HUES64 (cell line): Measurements from ENCODE around the gene SPHK1.

Source experiments
- H3K27ac ChIP-seq: 2 replicates; pipeline ENCODE4 v1.7.0; 2013; ENCODE audit warnings: low read depth, low read length, inconsistent platforms
- H3K27me3 ChIP-seq: 2 replicates; pipeline ENCODE4 v1.6.1; 2013; ENCODE audit warnings: mild to moderate bottlenecking, low read length; ENCODE audit not compliant: insufficient read depth
- H3K36me3 ChIP-seq: 2 replicates; pipeline ENCODE4 v1.6.1; 2013; ENCODE audit warnings: mild to moderate bottlenecking, low read length; ENCODE audit not compliant: insufficient read depth
- H3K4me1 ChIP-seq: 2 replicates; pipeline ENCODE4 v1.6.1; 2013; ENCODE audit warnings: mild to moderate bottlenecking, low read length, moderate library complexity; ENCODE audit not compliant: insufficient read depth
- H3K4me3 ChIP-seq: 2 replicates; pipeline ENCODE4 v1.5.1; 2013; ENCODE audit warnings: mild to moderate bottlenecking, low read length, moderate library complexity
- H3K9ac ChIP-seq: 2 replicates; pipeline ENCODE4 v1.6.1; 2013; ENCODE audit warnings: mild to moderate bottlenecking, low read depth, low read length
- H3K9me3 ChIP-seq: 2 replicates; pipeline ENCODE4 v1.6.1; 2013; ENCODE audit warnings: low read depth, low read length; ENCODE audit not compliant: insufficient read depth
- WGBS: fragments of 150-250, 120-280 bp; methylation state at CpG from one replicate; pipeline ENCODE4 v1.1.7; 2013; ENCODE audit warnings: missing lambda C conversion rate; 5-methylcytosine and 5-hydroxymethylcytosine counted together

The SPHK1 gene

DNA sequence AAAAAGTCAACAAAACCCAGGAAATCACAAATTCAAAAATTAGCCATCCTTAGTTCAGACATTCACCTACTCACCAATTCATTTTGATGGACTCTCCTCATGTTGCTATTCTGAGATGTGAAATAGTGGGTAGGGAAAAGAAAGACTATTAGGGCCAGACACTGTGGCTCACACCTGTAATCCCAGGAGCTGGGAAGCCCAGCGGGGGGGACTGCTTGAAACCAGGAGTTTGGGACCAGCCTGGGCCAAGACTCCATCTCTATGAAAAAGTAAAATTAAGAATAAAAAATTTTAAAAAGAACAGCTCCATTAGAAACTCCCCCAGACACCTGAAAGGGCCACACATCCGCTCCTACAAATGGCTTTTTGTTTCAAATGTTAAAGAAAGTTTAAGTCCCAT is 47.1 kb downstream of the SPHK1 start:
- WGBS = 73% methylated on average over 2 of the region's 2 CpGs

DNA sequence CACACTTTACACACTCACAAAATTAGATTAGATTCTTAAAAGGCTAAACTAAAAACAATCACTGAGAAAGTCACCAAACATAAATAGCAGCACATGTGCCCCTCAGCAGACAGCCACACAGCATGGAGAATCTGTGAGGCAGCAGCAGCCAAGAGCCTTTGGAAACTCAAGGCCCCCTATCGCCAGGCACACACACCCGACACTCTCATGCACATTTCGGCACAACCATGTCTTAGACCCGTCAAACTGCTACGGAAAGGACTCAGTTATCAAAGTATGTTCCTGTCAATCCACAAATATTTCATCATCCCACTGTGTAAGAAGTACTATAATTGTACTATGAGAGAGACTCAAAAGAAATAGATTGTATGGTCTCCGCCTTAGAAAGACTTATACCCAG is 47.6 kb downstream of the SPHK1 start:
- no peaks in the 10 kb centered on the region for H3K9me3 ChIP-seq
- no peak overlapping the region for H3K27ac ChIP-seq

More for the DNA sequence above, 47.1 kb downstream of the SPHK1 start:
- Histone ChIP-seq H3K36me3 (no peaks in the 10 kb centered on the region), H3K4me3 (no peak overlapping the region), H3K27me3 (no peaks in the 10 kb centered on the region), H3K4me1 (peaks cover 28% of the 10 kb centered on the region), H3K9ac (no peak overlapping the region), H3K27ac (no peak overlapping the region), H3K9me3 (no peaks in the 10 kb centered on the region)

DNA sequence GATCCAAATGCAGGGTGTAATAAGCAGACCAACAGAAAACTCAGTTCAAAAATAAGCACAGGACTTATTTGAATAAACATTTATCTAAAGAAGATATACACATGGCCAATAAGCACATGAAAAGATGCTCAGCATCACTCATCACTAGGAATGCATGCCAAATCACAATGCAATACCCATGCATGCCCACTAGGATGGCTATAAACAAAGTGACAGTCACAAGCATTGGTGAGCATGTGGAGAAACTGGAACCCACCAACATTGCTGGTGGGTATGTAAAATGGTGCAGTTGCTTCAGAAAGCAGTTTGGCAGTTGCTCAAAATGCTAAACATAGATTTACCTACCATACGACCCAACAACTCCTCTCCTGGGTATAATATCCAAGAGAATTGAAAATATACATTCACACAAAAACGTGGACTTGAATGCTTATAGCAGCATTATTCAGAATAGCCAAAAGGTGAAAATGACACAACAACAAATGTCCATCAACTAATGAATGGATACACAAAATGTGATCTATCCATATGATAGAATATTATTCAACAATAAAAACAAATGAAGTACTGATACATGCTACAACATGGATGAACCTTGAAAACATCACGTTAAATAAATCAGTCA is 48.4 kb downstream of the SPHK1 start:
- no peaks in the 10 kb centered on the region for H3K9me3 ChIP-seq
- H3K9ac ChIP-seq = no peak overlapping the region
- H3K27ac ChIP-seq = no peak overlapping the region
- WGBS = 84% methylated on average over 3 of the region's 3 CpGs
- H3K4me1 ChIP-seq = peaks cover 28% of the 10 kb centered on the region
- H3K36me3 ChIP-seq = no peaks in the 10 kb centered on the region
- no peak overlapping the region for H3K4me3 ChIP-seq
- H3K27me3 ChIP-seq = no peaks in the 10 kb centered on the region

More for the DNA sequence above, 47.6 kb downstream of the SPHK1 start:
- Histone ChIP-seq H3K9ac (no peak overlapping the region), H3K4me3 (no peak overlapping the region), H3K27me3 (no peaks in the 10 kb centered on the region), H3K36me3 (no peaks in the 10 kb centered on the region), H3K4me1 (peaks cover 28% of the 10 kb centered on the region)
- 87% methylated on average over 6 of the region's 6 CpGs for WGBS

DNA sequence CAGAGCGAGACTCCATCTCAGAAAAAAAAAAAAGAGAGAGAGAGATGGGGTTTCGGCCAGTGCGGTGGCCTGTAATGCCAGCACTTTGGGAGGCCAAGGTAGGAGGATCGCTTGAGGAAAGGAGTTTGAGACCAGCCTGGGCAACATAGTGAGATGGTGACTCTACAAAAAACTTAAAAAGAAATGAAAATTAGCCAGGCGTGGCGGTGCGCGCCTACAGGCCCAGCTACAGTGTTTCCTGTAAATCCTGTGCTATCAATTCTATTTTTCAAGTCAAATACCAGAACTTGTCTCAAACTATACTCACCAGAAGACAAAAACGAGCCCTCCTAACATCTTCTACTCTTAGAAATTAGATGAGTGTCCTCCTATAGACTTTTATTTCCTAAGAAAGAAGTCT is 49.3 kb downstream of the SPHK1 start:
- H3K9ac ChIP-seq = no peak overlapping the region
- WGBS = 95% methylated on average over 9 of the region's 9 CpGs
- H3K4me3 ChIP-seq = no peak overlapping the region
- H3K27me3 ChIP-seq = no peaks in the 10 kb centered on the region
- H3K27ac ChIP-seq = no peak overlapping the region
- H3K36me3 ChIP-seq = no peaks in the 10 kb centered on the region
- peaks cover 35% of the 10 kb centered on the region for H3K4me1 ChIP-seq
- H3K9me3 ChIP-seq = no peaks in the 10 kb centered on the region

DNA sequence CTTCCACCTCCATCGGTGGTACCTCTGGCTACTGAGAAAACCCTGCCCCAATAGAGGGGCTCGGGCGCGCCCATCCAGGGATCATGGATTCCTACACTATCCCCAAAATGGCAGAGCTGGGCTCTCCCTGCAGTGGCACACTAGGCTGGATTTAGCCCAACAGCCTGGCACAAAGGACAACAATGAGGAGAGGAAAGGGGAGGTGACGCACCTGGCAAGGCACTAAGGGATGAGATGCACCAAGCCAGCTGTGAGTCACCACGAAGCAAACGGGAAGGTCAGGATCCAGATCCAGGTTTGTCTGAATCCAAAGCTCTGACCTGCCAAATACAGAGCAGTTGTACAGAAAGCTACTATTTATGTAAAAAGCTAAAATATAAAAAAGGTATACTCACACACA is 50.5 kb downstream of the SPHK1 start:
- no peak overlapping the region for H3K9ac ChIP-seq
- peaks cover 42% of the 10 kb centered on the region for H3K4me1 ChIP-seq
- no peak overlapping the region for H3K4me3 ChIP-seq
- H3K9me3 ChIP-seq = no peaks in the 10 kb centered on the region
- no peak overlapping the region for H3K27ac ChIP-seq
- WGBS = 96% methylated on average over 7 of the region's 7 CpGs
- no peaks in the 10 kb centered on the region for H3K27me3 ChIP-seq
- H3K36me3 ChIP-seq = no peaks in the 10 kb centered on the region

DNA sequence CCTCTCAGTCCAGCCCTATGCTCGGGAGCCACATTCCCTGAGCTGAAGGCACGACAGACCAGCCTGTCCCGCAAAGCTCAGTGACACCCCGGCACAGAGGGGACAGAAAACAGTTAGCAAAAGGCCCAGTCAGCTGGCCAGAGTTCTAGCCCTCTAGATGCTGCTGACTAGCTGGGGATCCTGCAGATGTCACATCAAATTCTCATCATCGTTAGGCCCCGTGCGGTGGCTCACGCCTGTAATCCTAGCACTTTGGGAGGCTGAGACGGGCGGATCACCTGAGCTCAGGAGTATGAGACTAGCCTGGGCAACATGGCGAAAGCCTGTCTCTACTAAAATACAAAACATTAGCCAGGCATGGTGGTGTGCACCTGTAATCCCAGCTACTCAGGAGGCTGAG is 51.3 kb downstream of the SPHK1 start:
- Histone ChIP-seq H3K4me1 (peaks cover 37% of the 10 kb centered on the region), H3K9ac (no peak overlapping the region), H3K9me3 (no peaks in the 10 kb centered on the region), H3K36me3 (no peaks in the 10 kb centered on the region), H3K27ac (no peak overlapping the region; the same call in 1 of the 2 replicates), H3K27me3 (no peaks in the 10 kb centered on the region), H3K4me3 (no peak overlapping the region)
- WGBS = 93% methylated on average over 11 of the region's 11 CpGs
